ENCODE data around the gene INSYN2A.

DNA sequence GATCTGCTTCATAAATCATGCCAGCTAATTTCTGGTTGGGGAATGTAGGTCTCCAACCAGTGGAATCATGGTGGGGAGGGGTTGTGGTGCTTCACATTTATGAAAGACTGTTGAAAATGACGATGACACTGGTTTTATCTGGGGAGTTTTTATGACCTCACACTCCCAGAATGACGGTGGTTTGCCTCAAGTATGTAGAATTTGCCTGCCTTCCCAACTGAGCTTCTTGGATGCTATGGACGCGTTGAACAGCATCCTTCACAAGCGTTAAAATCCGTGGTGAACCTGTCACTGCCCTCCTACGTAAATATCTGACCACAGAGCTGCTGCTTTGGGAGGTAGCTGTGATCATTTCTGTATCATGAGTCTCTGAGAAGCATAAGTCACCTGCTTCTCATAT lies 3.3 kb downstream of the INSYN2A start:
- TF ChIP-seq ZNF8 (CRISPR knock-in tag; IDR thresholded peaks at IDR 0.05), result no peak
- no peak for TF ChIP-seq CSRNP3 (CRISPR knock-in tag; IDR thresholded peaks at IDR 0.05)
- TF ChIP-seq ESRRG (CRISPR knock-in tag; IDR thresholded peaks at IDR 0.05), result no peak
- TF ChIP-seq ZFP30 (CRISPR knock-in tag; IDR thresholded peaks at IDR 0.05), result no peak
- no peak for TF ChIP-seq ZFP3 (CRISPR knock-in tag; IDR thresholded peaks at IDR 0.05)
- TF ChIP-seq, protein P1, sequence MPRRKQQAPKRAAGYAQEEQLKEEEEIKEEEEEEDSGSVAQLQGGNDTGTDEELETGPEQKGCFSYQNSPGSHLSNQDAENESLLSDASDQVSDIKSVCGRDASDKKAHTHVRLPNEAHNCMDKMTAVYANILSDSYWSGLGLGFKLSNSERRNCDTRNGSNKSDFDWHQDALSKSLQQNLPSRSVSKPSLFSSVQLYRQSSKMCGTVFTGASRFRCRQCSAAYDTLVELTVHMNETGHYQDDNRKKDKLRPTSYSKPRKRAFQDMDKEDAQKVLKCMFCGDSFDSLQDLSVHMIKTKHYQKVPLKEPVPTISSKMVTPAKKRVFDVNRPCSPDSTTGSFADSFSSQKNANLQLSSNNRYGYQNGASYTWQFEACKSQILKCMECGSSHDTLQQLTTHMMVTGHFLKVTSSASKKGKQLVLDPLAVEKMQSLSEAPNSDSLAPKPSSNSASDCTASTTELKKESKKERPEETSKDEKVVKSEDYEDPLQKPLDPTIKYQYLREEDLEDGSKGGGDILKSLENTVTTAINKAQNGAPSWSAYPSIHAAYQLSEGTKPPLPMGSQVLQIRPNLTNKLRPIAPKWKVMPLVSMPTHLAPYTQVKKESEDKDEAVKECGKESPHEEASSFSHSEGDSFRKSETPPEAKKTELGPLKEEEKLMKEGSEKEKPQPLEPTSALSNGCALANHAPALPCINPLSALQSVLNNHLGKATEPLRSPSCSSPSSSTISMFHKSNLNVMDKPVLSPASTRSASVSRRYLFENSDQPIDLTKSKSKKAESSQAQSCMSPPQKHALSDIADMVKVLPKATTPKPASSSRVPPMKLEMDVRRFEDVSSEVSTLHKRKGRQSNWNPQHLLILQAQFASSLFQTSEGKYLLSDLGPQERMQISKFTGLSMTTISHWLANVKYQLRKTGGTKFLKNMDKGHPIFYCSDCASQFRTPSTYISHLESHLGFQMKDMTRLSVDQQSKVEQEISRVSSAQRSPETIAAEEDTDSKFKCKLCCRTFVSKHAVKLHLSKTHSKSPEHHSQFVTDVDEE (CRISPR knock-in tag; IDR thresholded peaks at IDR 0.05), result no peak
